ENCODE measurements around the gene PAGE2.
"Not testable (repeated sequence)": the region's sequence is repeated elsewhere in the genome, so short reads cannot be mapped to it uniquely, and the experiment has no call there.

PAGE2 gene

GRCh38 chrX:55123900-55124299 lies 35.1 kb downstream of the PAGE2 start:
- no peak for DNase-seq (ENCODE audit: low spot score)

GRCh38 chrX:55127692-55128091 lies 38.9 kb downstream of the PAGE2 start:
- no peak for DNase-seq (ENCODE audit: low spot score)

- DNase-seq (ENCODE audit: low spot score): no peak
These were observed 40.5 kb downstream of the PAGE2 start for GRCh38 chrX:55129361-55129760.

- no peak for DNase-seq (ENCODE audit: low spot score)
These were observed 41.7 kb downstream of the PAGE2 start for GRCh38 chrX:55130481-55130880.

GRCh38 chrX:55132416-55132815 lies 43.6 kb downstream of the PAGE2 start:
- DNase-seq (ENCODE audit: low spot score): no peak

- peak; percentile 2 for DNase-seq (ENCODE audit: low spot score)
These were observed 46.4 kb downstream of the PAGE2 start for GRCh38 chrX:55135171-55135570.

GRCh38 chrX:55140800-55141199 lies 52.0 kb downstream of the PAGE2 start:
- DNase-seq (ENCODE audit: low spot score): not testable (repeated sequence)
